HepG2 (cell line): ENCODE data around the gene NELFCD. TPM values are rescaled to one million over a fixed set of nuclear protein-coding genes. Genes with fewer than 3 reads are reported as not detected.

Source experiments
- AHR ChIP-seq: IDR thresholded peaks from 2 replicates; pipeline ENCODE4 v1.6.1; 2018; ENCODE audit warnings: missing genetic modification reagents, missing compliant biosample characterization
- BHLHE40 ChIP-seq: IDR thresholded peaks from 2 replicates; pipeline ENCODE4 v1.6.1; 2011; ENCODE audit warnings: low read length, improper control_type of control experiment
- GABPA ChIP-seq, 2 experiments: IDR thresholded peaks; 2 replicates each; pipeline ENCODE4 v1.6.1; 2011 to 2016; ENCODE audit warnings: low read depth in 2 of 2, low read length in 1 of 2, missing biosample characterization in 1 of 2, missing genetic modification characterization in 1 of 2
- GTF3A ChIP-seq: sonication (generic); formaldehyde crosslinking; conservative IDR thresholded peaks from 2 replicates; pipeline ENCODE4 v1.4.0; 2020; ENCODE audit warnings: mild to moderate bottlenecking, missing genetic modification reagents
- IRX3 ChIP-seq: sonication (generic); formaldehyde crosslinking; IDR thresholded peaks from 2 replicates; pipeline ENCODE4 v1.8.1; 2023; ENCODE audit warnings: mild to moderate bottlenecking, low read depth, missing genetic modification reagents, borderline replicate concordance
- MTF2 ChIP-seq: sonication (generic); formaldehyde crosslinking; IDR thresholded peaks from 2 replicates; pipeline ENCODE4 v1.5.0; 2020; ENCODE audit warnings: missing genetic modification reagents, borderline replicate concordance
- RBAK ChIP-seq: sonication (generic); formaldehyde crosslinking; IDR thresholded peaks from 2 replicates; pipeline ENCODE4 v1.5.1; 2020; ENCODE audit warnings: mild to moderate bottlenecking, missing genetic modification reagents
- SMC3 ChIP-seq: IDR thresholded peaks from 2 replicates; pipeline ENCODE4 v1.6.1; 2011; ENCODE audit warnings: low read length, improper control_type of control experiment
- SMYD3 ChIP-seq: sonication (generic); formaldehyde crosslinking; IDR thresholded peaks from 2 replicates; pipeline ENCODE4 v1.8.1; 2023; ENCODE audit warnings: mild to moderate bottlenecking, missing genetic modification reagents
- TEAD3 ChIP-seq: optimal IDR thresholded peaks from 2 replicates; pipeline ENCODE3; 2016; ENCODE audit warnings: borderline replicate concordance
- YEATS2 ChIP-seq: sonication (generic); formaldehyde crosslinking; IDR thresholded peaks from 2 replicates; pipeline ENCODE4 v1.4.0; 2020; ENCODE audit warnings: missing genetic modification reagents, borderline replicate concordance
- ZFP37 ChIP-seq: sonication (generic); formaldehyde crosslinking; IDR thresholded peaks from 2 replicates; pipeline ENCODE4 v1.4.0; 2020; ENCODE audit warnings: missing genetic modification reagents, borderline replicate concordance
- ZNF124 ChIP-seq: sonication (generic); formaldehyde crosslinking; IDR thresholded peaks from 2 replicates; pipeline ENCODE4 v1.4.0; 2020; ENCODE audit warnings: missing genetic modification reagents
- ZNF205 ChIP-seq: IDR thresholded peaks from 2 replicates; pipeline ENCODE4 v1.6.1; 2018; ENCODE audit warnings: missing biosample characterization, missing genetic modification reagents
- ZNF230 ChIP-seq: sonication (generic); formaldehyde crosslinking; IDR thresholded peaks from 2 replicates; pipeline ENCODE4 v1.4.0; 2020; ENCODE audit warnings: mild to moderate bottlenecking, missing genetic modification reagents
- ZNF292 ChIP-seq: sonication (generic); formaldehyde crosslinking; IDR thresholded peaks from 2 replicates; pipeline ENCODE4 v1.8.1; 2022; ENCODE audit warnings: mild to moderate bottlenecking, low read depth, missing genetic modification reagents, borderline replicate concordance
- ZNF484 ChIP-seq: sonication (generic); formaldehyde crosslinking; IDR thresholded peaks from 2 replicates; pipeline ENCODE4 v1.5.1; 2020; ENCODE audit warnings: mild to moderate bottlenecking, low read depth, missing genetic modification reagents, borderline replicate concordance
- ZNF878 ChIP-seq: sonication (generic); formaldehyde crosslinking; IDR thresholded peaks from 2 replicates; pipeline ENCODE4 v1.8.1; 2023; ENCODE audit warnings: mild to moderate bottlenecking, missing genetic modification reagents, moderate library complexity
- polyA plus RNA-seq, 8 experiments: library from polyadenylated mRNA; depleted of rRNA in 3 of 8; stranded (reverse) in 7 of 8; unstranded in 1 of 8; fragments of >200 nt; fragmentation: Illumina TruSeq in 4 of 8; extraction: Trizol in 4 of 8; gene quantifications; 2 replicates each; pipeline versions ENCODE4 v1.2.1 to v1.2.3, GENCODE V29; 2011 to 2016; ENCODE audit warnings: low read depth in 4 of 8, missing spikeins in 1 of 8, mixed read lengths in 1 of 8; ENCODE audit not compliant: insufficient read depth in 1 of 8
- total RNA-seq, 5 experiments: library from RNA; depleted of rRNA; stranded (reverse); fragments of >200 nt; fragmentation: Illumina TruSeq; extraction: Trizol; gene quantifications; 2 replicates each; pipeline ENCODE4 v1.2.3, GENCODE V29; 2016; ENCODE audit warnings: low read depth in 1 of 5
- TF ChIP-seq, protein P1 (sequence below): sonication (generic); formaldehyde crosslinking; IDR thresholded peaks from 2 replicates; pipeline ENCODE4 v1.4.0; 2020; ENCODE audit warnings: missing genetic modification reagents, borderline replicate concordance
- TF ChIP-seq, protein P2 (sequence below): sonication (generic); formaldehyde crosslinking; IDR thresholded peaks from 2 replicates; pipeline ENCODE4 v1.5.0; 2020; ENCODE audit warnings: missing genetic modification reagents
- TF ChIP-seq, protein P3 (sequence below): sonication (generic); formaldehyde crosslinking; IDR thresholded peaks from 2 replicates; pipeline ENCODE4 v1.4.0; 2020; ENCODE audit warnings: missing genetic modification reagents, borderline replicate concordance

The NELFCD gene
- total and polyA plus RNA-seq, 2 of the 13 experiments (the other 11 are each of a cell fraction or from before 2014, with no cell fraction given): 159 to 203 TPM

DNA sequence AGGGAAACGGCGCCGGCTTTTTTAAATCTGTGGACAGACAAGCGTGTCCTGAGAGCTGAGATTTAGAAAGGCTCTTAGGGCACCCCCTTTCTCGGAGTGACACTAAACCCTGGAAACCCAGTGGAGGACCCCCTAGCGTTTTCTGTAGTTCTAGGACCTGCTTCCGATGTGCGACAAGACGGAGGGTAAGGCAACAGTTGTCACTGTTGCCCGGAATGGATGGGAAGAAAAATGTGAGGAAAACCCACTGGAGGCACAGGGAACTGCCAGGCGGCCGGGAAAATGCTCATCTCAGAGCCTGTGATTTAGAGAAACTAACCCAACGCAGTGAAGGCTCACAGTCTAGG lies 51.6 kb downstream of the NELFCD start (continued):
- TF ChIP-seq, protein P1, sequence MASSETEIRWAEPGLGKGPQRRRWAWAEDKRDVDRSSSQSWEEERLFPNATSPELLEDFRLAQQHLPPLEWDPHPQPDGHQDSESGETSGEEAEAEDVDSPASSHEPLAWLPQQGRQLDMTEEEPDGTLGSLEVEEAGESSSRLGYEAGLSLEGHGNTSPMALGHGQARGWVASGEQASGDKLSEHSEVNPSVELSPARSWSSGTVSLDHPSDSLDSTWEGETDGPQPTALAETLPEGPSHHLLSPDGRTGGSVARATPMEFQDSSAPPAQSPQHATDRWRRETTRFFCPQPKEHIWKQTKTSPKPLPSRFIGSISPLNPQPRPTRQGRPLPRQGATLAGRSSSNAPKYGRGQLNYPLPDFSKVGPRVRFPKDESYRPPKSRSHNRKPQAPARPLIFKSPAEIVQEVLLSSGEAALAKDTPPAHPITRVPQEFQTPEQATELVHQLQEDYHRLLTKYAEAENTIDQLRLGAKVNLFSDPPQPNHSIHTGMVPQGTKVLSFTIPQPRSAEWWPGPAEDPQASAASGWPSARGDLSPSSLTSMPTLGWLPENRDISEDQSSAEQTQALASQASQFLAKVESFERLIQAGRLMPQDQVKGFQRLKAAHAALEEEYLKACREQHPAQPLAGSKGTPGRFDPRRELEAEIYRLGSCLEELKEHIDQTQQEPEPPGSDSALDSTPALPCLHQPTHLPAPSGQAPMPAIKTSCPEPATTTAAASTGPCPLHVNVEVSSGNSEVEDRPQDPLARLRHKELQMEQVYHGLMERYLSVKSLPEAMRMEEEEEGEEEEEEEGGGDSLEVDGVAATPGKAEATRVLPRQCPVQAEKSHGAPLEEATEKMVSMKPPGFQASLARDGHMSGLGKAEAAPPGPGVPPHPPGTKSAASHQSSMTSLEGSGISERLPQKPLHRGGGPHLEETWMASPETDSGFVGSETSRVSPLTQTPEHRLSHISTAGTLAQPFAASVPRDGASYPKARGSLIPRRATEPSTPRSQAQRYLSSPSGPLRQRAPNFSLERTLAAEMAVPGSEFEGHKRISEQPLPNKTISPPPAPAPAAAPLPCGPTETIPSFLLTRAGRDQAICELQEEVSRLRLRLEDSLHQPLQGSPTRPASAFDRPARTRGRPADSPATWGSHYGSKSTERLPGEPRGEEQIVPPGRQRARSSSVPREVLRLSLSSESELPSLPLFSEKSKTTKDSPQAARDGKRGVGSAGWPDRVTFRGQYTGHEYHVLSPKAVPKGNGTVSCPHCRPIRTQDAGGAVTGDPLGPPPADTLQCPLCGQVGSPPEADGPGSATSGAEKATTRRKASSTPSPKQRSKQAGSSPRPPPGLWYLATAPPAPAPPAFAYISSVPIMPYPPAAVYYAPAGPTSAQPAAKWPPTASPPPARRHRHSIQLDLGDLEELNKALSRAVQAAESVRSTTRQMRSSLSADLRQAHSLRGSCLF (CRISPR knock-in tag): no peak
- TF ChIP-seq ZNF292 (CRISPR knock-in tag): no peak
- no peak for TF ChIP-seq AHR
- TF ChIP-seq YEATS2: no peak
- 0 out of 2 replicates have a peak, but pooled peaks have one; percentile 5 for TF ChIP-seq ZNF205 (CRISPR knock-in tag)
- TF ChIP-seq BHLHE40: no peak
- TF ChIP-seq ZNF124 (CRISPR knock-in tag): 0 out of 2 replicates have a peak, but pooled peaks have one; percentile 6
- TF ChIP-seq TEAD3 (CRISPR knock-in tag): peak; percentile 13
- TF ChIP-seq ZNF484 (CRISPR knock-in tag): 0 out of 2 replicates have a peak, but pooled peaks have one; percentile 26
- TF ChIP-seq GABPA (IDR thresholded peaks at IDR 0.05; ENCODE audit: low read depth, low read length): no peak
- TF ChIP-seq GABPA (CRISPR knock-in tag; IDR thresholded peaks at IDR 0.05; ENCODE audit: low read depth): no peak
- peak; percentile 98; the same call in 1 of the 2 replicates for TF ChIP-seq ZNF878 (CRISPR knock-in tag)
- TF ChIP-seq SMC3: peak; percentile 8; the same call in 1 of the 2 replicates
- TF ChIP-seq IRX3 (CRISPR knock-in tag): 0 out of 2 replicates have a peak, but pooled peaks have one; percentile 14
- TF ChIP-seq ZNF230 (CRISPR knock-in tag): no peak; the same call in 1 of the 2 replicates
- TF ChIP-seq RBAK (CRISPR knock-in tag): 0 out of 2 replicates have a peak, but pooled peaks have one; percentile 25
- TF ChIP-seq, protein P2, sequence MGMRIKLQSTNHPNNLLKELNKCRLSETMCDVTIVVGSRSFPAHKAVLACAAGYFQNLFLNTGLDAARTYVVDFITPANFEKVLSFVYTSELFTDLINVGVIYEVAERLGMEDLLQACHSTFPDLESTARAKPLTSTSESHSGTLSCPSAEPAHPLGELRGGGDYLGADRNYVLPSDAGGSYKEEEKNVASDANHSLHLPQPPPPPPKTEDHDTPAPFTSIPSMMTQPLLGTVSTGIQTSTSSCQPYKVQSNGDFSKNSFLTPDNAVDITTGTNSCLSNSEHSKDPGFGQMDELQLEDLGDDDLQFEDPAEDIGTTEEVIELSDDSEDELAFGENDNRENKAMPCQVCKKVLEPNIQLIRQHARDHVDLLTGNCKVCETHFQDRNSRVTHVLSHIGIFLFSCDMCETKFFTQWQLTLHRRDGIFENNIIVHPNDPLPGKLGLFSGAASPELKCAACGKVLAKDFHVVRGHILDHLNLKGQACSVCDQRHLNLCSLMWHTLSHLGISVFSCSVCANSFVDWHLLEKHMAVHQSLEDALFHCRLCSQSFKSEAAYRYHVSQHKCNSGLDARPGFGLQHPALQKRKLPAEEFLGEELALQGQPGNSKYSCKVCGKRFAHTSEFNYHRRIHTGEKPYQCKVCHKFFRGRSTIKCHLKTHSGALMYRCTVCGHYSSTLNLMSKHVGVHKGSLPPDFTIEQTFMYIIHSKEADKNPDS: no peak
- 0 out of 2 replicates have a peak, but pooled peaks have one; percentile 4 for TF ChIP-seq MTF2 (CRISPR knock-in tag)
- TF ChIP-seq, protein P3, sequence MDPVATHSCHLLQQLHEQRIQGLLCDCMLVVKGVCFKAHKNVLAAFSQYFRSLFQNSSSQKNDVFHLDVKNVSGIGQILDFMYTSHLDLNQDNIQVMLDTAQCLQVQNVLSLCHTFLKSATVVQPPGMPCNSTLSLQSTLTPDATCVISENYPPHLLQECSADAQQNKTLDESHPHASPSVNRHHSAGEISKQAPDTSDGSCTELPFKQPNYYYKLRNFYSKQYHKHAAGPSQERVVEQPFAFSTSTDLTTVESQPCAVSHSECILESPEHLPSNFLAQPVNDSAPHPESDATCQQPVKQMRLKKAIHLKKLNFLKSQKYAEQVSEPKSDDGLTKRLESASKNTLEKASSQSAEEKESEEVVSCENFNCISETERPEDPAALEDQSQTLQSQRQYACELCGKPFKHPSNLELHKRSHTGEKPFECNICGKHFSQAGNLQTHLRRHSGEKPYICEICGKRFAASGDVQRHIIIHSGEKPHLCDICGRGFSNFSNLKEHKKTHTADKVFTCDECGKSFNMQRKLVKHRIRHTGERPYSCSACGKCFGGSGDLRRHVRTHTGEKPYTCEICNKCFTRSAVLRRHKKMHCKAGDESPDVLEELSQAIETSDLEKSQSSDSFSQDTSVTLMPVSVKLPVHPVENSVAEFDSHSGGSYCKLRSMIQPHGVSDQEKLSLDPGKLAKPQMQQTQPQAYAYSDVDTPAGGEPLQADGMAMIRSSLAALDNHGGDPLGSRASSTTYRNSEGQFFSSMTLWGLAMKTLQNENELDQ (CRISPR knock-in tag): no peak
- 0 out of 2 replicates have a peak, but pooled peaks have one; percentile 8 for TF ChIP-seq SMYD3 (CRISPR knock-in tag)
- TF ChIP-seq ZFP37 (CRISPR knock-in tag): no peak
- TF ChIP-seq GTF3A (CRISPR knock-in tag): no peak
